ENCODE results near the gene EIF3K.

DNA sequence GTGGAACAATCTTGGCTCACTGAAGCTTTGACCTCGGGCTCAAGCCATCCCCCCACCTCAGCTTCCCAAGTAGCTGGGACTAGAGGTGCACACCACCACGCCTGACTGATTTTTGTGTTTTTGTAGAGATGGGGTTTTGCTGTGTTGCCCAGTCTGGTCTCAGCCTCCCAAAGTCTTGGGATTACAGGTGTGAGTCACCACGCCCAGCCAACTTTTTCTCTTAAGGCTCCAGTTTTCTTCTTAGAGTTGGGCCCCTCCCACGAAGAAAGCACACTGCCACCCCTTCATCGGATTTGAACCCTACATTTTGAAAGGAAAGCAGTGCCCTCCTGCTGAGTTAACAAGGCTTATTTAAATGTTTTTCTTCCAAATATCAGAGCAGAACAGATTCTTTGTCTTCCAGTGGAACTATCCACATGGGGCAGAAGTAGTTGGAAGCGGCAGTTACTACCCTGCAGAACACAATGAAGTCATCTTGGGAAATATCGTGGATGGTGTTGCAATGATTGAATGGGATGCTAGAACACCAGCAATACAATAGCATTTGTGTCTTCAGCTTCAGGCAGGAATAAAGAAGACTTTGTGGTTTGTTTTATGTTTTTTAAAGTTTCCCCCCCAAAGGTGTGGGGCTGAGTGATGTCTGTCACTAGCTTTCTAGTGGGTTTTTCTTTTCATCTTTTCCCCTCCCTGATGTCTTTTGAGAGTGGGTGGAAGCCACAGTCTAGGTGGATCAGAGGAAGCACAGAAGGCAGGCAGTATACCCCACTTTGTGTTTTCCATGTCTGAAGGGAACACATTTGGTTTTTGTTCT, 37.4 kb downstream of the EIF3K start:
- TF ChIP-seq, protein P1, sequence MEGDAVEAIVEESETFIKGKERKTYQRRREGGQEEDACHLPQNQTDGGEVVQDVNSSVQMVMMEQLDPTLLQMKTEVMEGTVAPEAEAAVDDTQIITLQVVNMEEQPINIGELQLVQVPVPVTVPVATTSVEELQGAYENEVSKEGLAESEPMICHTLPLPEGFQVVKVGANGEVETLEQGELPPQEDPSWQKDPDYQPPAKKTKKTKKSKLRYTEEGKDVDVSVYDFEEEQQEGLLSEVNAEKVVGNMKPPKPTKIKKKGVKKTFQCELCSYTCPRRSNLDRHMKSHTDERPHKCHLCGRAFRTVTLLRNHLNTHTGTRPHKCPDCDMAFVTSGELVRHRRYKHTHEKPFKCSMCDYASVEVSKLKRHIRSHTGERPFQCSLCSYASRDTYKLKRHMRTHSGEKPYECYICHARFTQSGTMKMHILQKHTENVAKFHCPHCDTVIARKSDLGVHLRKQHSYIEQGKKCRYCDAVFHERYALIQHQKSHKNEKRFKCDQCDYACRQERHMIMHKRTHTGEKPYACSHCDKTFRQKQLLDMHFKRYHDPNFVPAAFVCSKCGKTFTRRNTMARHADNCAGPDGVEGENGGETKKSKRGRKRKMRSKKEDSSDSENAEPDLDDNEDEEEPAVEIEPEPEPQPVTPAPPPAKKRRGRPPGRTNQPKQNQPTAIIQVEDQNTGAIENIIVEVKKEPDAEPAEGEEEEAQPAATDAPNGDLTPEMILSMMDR (IDR thresholded peaks at IDR 0.05), result no peak
- TF ChIP-seq POLR2A (IDR thresholded peaks at IDR 0.05), result no peak

All from heart left ventricle (tissue), 13 donors.